Thymus (tissue), 11 donors: ENCODE measurements around the gene NUS1. TPM values are rescaled to one million over a fixed set of nuclear protein-coding genes. Genes with fewer than 3 reads are reported as not detected.
"Not testable (repeated sequence)": the region's sequence is repeated elsewhere in the genome, so short reads cannot be mapped to it uniquely, and the experiment has no call there.

Source experiments
- DNase-seq, 9 donors: peaks; one replicate each; pipeline ENCODE4 v3.0.0-alpha.2; 2013; ENCODE audit warnings: low spot score in 9 of 9, low read depth in 6 of 9, missing footprints in 1 of 9
- H3K27ac ChIP-seq, 2 donors: one replicate each; pipeline ENCODE4 v1.5.1; 2013; ENCODE audit warnings: control low read depth in 1 of 2, low read depth in 1 of 2, low read length in 1 of 2, mild to moderate bottlenecking in 1 of 2, moderate library complexity in 1 of 2
- H3K27me3 ChIP-seq, 2 donors: one replicate each; pipeline ENCODE4 v1.5.1; 2013; ENCODE audit warnings: low read length in 1 of 2; ENCODE audit not compliant: control insufficient read depth in 2 of 2, insufficient read depth in 1 of 2
- H3K36me3 ChIP-seq, 2 donors: one replicate each; pipeline ENCODE4 v1.5.1; 2013; ENCODE audit warnings: low read length in 1 of 2, mild to moderate bottlenecking in 1 of 2, moderate library complexity in 1 of 2; ENCODE audit not compliant: control insufficient read depth in 2 of 2, insufficient read depth in 2 of 2
- H3K4me1 ChIP-seq, 2 donors: one replicate each; pipeline ENCODE4 v1.5.1; 2013; ENCODE audit warnings: low read length in 2 of 2; ENCODE audit not compliant: control insufficient read depth in 2 of 2, insufficient read depth in 2 of 2
- H3K4me3 ChIP-seq, 2 donors: one replicate each; pipeline ENCODE4 v1.5.1; 2013; ENCODE audit warnings: low read length in 2 of 2, control low read depth in 1 of 2, mild to moderate bottlenecking in 1 of 2
- H3K9me3 ChIP-seq, 2 donors: one replicate each; pipeline ENCODE4 v1.5.1; 2013; ENCODE audit warnings: low read length in 1 of 2, mild to moderate bottlenecking in 1 of 2; ENCODE audit not compliant: control insufficient read depth in 2 of 2, insufficient read depth in 1 of 2
- WGBS: extraction: QIAGEN DNeasy Blood & Tissue Kit; methylation state at CpG from one replicate; pipeline ENCODE4 v1.1.7; 2013; 5-methylcytosine and 5-hydroxymethylcytosine counted together
- polyA plus RNA-seq: library from polyadenylated mRNA; stranded (reverse); fragments of 200-250 nt; gene quantifications from one replicate; pipeline ENCODE4 v1.2.3, GENCODE V29; 2013
- total RNA-seq: library from RNA; stranded (reverse); fragments of 120-200 nt; gene quantifications from one replicate; pipeline ENCODE4 v1.2.4, GENCODE V29; 2013
- donor health status: healthy.

The NUS1 gene
- total and polyA plus RNA-seq, 2 donors: 10.0 to 25.1 TPM

DNA sequence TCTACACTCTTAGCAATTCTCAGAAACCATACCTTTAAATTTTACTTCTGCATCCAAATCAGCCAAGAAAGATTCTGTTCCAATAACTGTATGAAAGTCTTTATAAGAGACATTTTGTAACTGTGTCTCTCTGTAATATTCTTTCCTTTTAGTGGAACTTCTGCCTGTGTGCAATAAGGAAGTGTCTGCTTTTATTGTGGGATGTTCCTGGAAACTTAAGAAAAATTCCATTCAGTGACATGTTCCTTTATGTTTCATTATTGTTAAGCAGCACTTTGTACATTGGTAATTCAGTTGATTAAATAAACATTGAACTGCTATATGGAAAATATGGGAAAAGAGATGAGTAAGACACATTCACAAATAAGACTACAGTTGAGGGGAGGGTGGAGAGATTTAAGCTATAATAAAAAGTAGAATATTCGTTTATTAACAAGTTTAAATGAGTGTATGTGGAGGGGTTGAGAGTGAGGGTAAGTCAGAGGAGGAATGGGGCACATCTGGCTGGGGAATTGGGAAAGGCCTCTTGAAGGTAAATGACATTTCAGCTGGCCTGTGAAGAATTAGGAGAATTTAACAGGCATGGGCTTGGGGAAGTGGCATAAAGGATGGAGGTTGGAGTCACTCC is 11.9 kb downstream of the NUS1 start:
- no peaks in the 10 kb centered on the region for H3K9me3 ChIP-seq
- DNase-seq: no peak
- WGBS: 96% methylated on average over 1 of the region's 1 CpG
- no peaks in the 10 kb centered on the region for H3K4me1 ChIP-seq
- H3K36me3 ChIP-seq: no peaks in the 10 kb centered on the region
- no peak overlapping the region for H3K4me3 ChIP-seq
- no peaks in the 10 kb centered on the region for H3K27me3 ChIP-seq
- no peak overlapping the region for H3K27ac ChIP-seq

DNA sequence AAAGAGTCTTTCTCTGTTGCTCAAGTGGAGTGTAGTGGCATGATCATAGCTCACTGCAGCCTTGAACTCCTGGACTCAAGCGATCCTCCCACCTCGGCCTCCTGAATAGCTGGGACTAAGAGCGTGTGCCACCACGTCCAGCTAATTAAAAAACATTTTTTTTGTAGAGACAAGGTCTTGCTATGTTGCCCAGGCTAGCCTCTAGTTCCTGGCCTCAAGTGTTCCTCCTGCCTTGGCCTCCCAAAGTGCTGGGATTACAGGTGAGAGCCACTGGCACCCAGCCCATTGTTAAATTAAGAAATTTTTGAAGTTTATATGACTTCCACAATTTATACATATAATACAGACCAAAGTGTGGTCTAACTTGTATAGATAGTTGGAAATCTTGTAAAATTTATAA is 14.3 kb downstream of the NUS1 start:
- WGBS: 97% methylated on average over 4 of the region's 4 CpGs
- DNase-seq, H3K4me1 ChIP-seq, H3K27ac ChIP-seq, H3K36me3 ChIP-seq, H3K27me3 ChIP-seq, H3K9me3 ChIP-seq, H3K4me3 ChIP-seq: not testable (repeated sequence)

DNA sequence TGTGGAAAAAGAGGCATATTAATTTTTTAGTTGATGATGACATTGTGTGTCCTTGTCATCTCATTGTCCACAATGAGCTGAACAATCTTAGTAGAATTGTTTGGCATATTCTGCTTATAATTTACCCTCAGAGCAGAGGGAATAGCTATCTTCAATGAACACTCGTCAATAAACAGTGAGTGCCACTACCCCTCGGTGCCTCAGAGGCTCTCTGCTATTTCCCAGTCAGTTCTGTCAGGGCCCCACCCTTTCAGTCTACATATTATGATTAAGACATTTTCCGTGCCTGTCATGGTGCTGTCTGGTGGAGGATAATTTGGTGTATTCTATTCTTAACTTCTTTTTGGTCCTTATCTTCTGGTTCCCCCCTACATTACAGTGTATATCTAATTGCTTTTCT is 31.2 kb downstream of the NUS1 start:
- Histone ChIP-seq H3K9me3 (no peaks in the 10 kb centered on the region), H3K4me1 (no peaks in the 10 kb centered on the region), H3K4me3 (no peak overlapping the region), H3K27ac (no peak overlapping the region), H3K27me3 (no peaks in the 10 kb centered on the region), H3K36me3 (peaks cover 5 to 47% of the 10 kb centered on the region in 2 donors)
- WGBS: 82% methylated on average over 3 of the region's 3 CpGs
- DNase-seq: no peak

DNA sequence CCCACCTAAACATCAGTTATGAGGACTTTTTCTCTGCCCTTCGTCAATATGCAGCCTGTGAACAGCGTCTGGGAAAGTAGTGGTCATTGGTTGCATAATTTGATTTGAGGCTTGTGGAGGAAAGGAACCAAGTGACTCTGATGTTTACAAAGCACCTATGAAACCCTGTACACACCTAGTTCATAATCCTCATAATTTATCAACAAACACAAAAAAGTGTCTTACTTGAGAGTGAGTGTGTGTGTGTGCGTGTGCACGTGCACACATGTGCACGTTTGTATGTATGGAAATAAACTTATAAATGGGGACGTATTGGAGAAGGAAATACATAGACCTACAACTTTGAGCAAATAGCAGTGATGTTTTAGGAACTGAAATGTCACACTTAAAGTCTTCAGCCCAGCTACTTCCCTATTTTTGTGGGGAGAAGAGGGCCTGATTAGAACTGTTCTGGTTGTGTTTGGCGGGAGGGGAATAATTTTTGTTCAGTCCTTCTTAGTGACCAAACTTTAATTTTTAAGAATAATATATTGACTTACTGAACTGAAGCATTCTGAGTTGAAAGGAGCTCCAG is 31.8 kb downstream of the NUS1 start:
- peaks cover 5 to 45% of the 10 kb centered on the region in 2 donors for H3K36me3 ChIP-seq
- H3K4me1 ChIP-seq, DNase-seq, H3K9me3 ChIP-seq, H3K27ac ChIP-seq, H3K27me3 ChIP-seq, H3K4me3 ChIP-seq: not testable (repeated sequence)
- 68% methylated on average over 6 of the region's 7 CpGs for WGBS

DNA sequence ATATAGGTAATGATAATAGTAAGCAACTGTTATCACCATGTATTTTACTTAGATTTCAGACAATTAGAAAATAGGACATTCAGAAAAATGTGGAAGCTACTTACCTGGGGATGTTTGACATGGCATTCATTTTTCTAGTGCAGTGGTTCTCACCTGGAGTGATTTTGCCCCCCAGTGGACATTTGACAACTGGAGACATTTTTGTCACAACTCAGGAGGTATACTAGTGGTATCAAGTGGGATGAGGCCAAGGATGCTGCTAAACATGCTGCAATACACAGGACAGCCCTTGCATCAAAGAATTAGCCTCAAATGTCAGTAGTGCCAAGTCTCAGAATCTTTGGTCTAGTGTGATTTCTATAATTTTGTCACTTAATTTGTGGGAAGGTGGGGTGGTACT is 36.1 kb downstream of the NUS1 start:
- H3K9me3 ChIP-seq: no peaks in the 10 kb centered on the region
- H3K27ac ChIP-seq: no peak overlapping the region
- DNase-seq: peak in 1 of 9 donors; percentile 7
- H3K4me1 ChIP-seq: no peaks in the 10 kb centered on the region
- peaks cover 5 to 7% of the 10 kb centered on the region in 2 donors for H3K36me3 ChIP-seq
- no peak overlapping the region for H3K4me3 ChIP-seq
- no peaks in the 10 kb centered on the region for H3K27me3 ChIP-seq

DNA sequence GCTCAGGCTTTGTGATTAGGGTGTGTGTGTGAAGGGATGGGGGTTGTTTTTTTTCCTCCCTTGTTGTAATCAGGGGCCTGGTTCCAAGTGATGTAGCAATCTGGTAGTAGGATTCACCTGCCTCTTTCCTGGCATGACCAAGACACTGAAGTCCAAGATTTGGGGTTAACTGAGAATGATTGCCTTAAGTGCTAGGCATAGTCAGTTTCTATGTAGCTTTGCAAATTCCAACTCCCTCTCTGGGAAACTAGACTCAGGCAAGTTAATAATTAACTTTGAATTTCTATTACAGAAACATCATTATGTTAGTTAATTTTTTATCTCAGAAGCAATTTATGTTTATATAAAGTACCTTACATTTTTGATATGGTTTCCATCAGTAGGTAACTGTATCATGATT is 43.6 kb downstream of the NUS1 start:
- DNase-seq: no peak

DNA sequence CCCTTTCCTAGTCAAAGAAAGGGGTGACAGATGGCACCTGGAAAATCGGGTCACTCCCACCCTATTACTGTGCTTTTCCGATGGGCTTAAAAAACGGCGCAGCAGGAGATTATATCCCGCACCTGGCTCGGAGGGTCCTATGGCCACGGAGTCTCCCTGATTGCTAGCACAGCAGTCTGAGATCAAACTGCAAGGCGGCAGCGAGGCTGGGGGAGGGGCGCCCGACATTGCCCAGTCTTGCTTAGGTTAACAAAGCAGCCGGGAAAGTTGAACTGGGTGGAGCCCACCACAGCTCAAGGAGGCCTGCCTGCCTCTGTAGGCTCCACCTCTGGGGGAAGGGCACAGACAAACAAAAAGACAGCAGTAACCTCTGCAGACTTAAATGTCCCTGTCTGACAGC is 46.3 kb downstream of the NUS1 start:
- not testable (repeated sequence) for H3K4me1 ChIP-seq, H3K27me3 ChIP-seq, H3K27ac ChIP-seq, H3K4me3 ChIP-seq, DNase-seq, H3K36me3 ChIP-seq, H3K9me3 ChIP-seq
- WGBS: 96% methylated on average over 12 of the region's 12 CpGs

More for the DNA sequence above, 43.6 kb downstream of the NUS1 start:
- Histone ChIP-seq H3K27ac (no peak overlapping the region), H3K27me3 (no peaks in the 10 kb centered on the region), H3K4me1 (no peaks in the 10 kb centered on the region), H3K36me3 (no peaks in the 10 kb centered on the region), H3K9me3 (peaks cover 0 to 5% of the 10 kb centered on the region in 2 donors), H3K4me3 (no peak overlapping the region)

DNA sequence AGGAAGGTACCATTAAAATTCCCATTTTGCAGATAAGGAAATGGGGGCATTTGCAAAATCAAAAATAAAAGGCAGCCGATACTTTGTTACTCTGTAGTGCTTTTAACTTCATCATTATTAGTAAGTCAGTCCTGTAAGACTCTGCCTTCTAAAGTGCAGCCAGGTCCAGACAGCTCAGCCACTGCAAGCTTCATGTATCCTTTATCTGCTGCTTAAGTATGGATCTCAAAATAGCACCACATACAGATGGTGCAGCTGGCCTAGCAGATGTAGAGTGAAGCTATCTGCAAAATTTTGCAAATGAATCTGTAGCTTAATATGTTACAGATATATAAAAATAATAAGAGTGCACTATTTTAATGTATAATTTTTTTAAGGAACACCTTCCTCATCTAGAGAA is 53.4 kb downstream of the NUS1 start:
- no peak overlapping the region for H3K4me3 ChIP-seq
- no peaks in the 10 kb centered on the region for H3K4me1 ChIP-seq
- H3K27me3 ChIP-seq: no peaks in the 10 kb centered on the region
- 100% methylated on average over 1 of the region's 1 CpG for WGBS
- DNase-seq: no peak
- no peaks in the 10 kb centered on the region for H3K36me3 ChIP-seq
- H3K27ac ChIP-seq: no peak overlapping the region
- H3K9me3 ChIP-seq: no peaks in the 10 kb centered on the region

DNA sequence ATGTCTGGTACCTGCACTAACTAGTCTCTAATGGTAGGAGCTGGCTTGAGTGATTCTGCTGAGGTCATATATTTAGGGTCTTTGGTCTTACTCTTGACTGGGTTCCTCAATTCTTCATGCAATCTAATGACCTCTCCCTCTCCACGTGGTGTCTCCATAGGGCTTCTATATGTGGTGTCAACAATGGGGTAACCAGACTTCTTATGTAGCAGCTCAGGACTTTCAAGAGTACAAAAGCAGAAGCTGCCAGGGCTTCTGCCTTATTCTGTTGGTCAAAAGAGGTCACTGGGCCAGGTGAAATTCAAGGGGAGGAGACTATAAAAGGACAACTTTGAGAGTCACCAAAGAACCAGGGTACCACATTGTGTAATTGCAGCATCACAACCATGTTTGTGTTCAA is 54.3 kb downstream of the NUS1 start:
- WGBS: 59% methylated on average over 1 of the region's 1 CpG
- Histone ChIP-seq H3K27ac (no peak overlapping the region), H3K36me3 (no peaks in the 10 kb centered on the region), H3K4me1 (no peaks in the 10 kb centered on the region), H3K4me3 (no peak overlapping the region), H3K9me3 (no peaks in the 10 kb centered on the region), H3K27me3 (no peaks in the 10 kb centered on the region)
- DNase-seq: no peak
